GM21723 (cell line): ENCODE measurements around the gene FDXR.
A peak's percentile ranks its signal among the peaks of the same experiment; 100 is the strongest.
"Not testable (repeated sequence)": the region's sequence is repeated elsewhere in the genome, so short reads cannot be mapped to it uniquely, and the experiment has no call there.

Experiments
- ATAC-seq: cut with Tn5 transposase; IDR thresholded peaks from one replicate; pipeline ENCODE4 v1.9.1; 2021; ENCODE audit warnings: mild to moderate bottlenecking, moderate library complexity; ENCODE audit not compliant: unreplicated experiment

Gene FDXR

GRCh38 chr17:74873037-74873873 lies 461 bp upstream of the FDXR start:
- peak; percentile 82 for ATAC-seq

- ATAC-seq: no peak
These were observed 1.3 kb downstream of the FDXR start for GRCh38 chr17:74871356-74872076.

GRCh38 chr17:74870512-74870911 lies 2.3 kb downstream of the FDXR start:
- ATAC-seq: no peak

- ATAC-seq: not testable (repeated sequence)
These were observed 2.8 kb downstream of the FDXR start for GRCh38 chr17:74870028-74870427.

- no peak for ATAC-seq
These were observed 3.9 kb downstream of the FDXR start for GRCh38 chr17:74868908-74869255.

- no peak for ATAC-seq
These were observed 4.4 kb downstream of the FDXR start for GRCh38 chr17:74868251-74868907.

- ATAC-seq: no peak
These were observed 6.5 kb downstream of the FDXR start for GRCh38 chr17:74866198-74866835.

GRCh38 chr17:74865504-74866197 lies 7.1 kb downstream of the FDXR start:
- no peak for ATAC-seq

- ATAC-seq: no peak
These were observed 7.9 kb downstream of the FDXR start for GRCh38 chr17:74864866-74865395.

GRCh38 chr17:74864297-74864865 lies 8.4 kb downstream of the FDXR start:
- ATAC-seq: no peak

- ATAC-seq: no peak
These were observed 9.1 kb downstream of the FDXR start for GRCh38 chr17:74863420-74864296.

- no peak for ATAC-seq
These were observed 9.9 kb downstream of the FDXR start for GRCh38 chr17:74862919-74863318.

- no peak for ATAC-seq
These were observed 10.5 kb downstream of the FDXR start for GRCh38 chr17:74862108-74862901.

GRCh38 chr17:74861662-74862107 lies 11.1 kb downstream of the FDXR start:
- no peak for ATAC-seq

- ATAC-seq: no peak
These were observed 11.7 kb downstream of the FDXR start for GRCh38 chr17:74860872-74861661.

- ATAC-seq: no peak
These were observed 12.4 kb downstream of the FDXR start for GRCh38 chr17:74860229-74860871.
